Fibroblast of skin of back (primary cell): ENCODE data around the gene BCAS3.
"Not testable (repeated sequence)": the region's sequence is repeated elsewhere in the genome, so short reads cannot be mapped to it uniquely, and the experiment has no call there.

Source experiments
- DNase-seq: peaks from one replicate; pipeline ENCODE4 v3.0.0-alpha.2; 2013

The BCAS3 gene

DNA sequence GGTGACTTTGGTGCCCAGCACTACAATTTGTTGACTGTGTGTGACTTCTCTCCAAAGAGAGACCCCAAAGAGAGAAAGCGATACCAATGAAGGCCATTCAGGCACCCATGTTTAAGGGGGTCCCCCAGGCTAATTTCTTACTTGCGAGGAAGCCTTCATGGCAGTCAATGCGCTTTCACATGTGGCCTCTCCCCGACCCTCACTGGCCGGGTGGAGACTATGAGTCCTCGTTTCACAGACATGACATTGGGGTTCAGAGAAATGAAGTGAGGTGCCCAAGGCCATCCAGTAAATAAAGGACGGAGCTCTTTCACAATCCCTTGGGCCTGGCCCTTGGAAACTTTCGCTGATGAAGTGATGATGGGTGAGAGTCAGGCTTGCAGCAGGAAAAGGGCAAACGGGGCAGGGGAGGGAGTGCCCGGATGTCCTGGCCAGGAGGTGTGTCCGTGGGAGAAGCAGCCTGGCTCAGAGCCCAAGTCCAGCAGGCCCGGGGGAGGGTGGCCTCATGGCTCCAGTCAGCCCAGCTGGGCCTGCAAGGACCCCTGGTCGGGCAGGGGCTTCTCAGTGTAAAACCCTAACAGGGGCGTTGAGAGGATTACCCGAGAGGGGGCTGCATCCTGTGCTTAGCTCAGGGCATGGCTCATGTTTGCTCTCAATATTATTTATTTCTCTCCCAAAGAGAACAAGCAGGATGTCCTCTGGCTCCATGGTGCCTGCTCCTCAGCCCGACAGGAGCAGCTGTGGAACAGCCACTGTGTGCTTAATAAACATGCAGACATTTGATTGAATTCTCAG, 736.7 kb downstream of the BCAS3 start:
- DNase-seq = no peak

DNA sequence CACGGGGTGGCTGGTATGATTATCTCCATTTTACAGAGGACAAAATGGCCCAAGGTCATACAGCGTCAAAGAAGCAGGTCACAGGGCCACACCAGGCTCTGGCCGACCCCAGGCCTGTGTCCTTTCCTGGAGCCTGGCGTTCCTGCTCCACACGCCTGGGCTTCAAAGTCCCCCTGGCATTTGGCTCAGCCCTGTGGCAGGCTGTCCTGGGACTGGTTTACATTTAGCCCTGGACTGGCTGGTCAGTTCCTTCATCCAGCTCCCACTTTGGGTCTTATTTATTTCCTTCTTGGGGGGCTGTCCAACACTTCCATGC, 737.2 kb downstream of the BCAS3 start:
- no peak for DNase-seq

DNA sequence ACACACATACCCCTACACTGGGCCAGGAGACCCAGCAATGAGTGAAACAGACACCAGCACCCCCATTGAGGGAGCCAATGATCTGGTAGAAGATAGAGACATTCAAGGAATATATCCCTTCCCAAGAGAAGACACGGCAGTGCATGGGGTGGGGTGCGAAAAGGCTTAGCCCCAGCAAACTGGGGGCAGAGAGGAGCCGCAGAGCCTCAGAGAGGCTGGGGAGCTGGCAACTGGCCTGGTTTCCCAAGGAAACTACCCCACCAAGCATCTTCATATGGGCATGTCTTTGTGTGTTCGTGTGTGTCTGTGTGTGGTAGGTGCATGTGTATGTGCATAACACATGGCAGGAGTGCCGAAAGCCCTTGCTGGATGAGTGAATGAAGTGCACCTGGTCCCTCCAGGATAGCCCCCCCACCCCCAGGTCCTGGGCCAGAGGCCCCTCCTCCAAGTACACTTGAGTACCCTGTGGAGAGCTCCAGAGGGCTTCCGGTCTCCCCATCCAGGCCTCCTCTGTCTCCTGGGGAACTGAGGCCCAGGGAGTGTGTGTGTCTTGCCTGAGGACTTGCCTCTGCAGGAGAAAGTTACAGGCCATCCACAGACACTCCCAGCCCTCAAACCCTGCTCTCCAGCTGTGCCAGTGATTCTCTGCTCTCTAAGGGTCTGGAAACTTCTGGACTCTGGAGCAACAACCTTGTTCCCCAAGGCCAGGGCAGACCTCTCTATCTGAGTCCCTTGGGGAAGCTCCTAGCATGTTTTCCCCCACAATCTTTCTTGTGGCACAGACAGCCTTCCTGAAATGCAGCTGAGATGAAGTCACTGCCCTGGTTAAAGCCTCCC, 737.9 kb downstream of the BCAS3 start:
- DNase-seq = peak; percentile 64

DNA sequence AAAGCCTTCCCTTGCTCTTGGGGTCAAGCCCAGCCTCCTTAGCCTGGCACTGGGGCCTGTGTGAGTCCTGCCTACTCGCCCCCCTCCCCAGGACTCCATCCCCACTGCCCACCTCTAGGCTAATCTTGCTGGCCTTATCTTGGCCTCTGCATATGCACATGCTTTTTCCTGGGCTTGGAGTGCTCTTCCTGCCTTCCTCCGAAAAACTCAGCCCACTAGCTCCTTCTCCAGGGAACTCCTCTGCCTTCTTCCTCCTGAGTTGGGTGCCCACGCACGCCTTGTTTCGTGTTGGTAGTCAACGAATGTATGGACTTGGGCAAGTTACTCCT, 738.5 kb downstream of the BCAS3 start:
- DNase-seq = no peak

DNA sequence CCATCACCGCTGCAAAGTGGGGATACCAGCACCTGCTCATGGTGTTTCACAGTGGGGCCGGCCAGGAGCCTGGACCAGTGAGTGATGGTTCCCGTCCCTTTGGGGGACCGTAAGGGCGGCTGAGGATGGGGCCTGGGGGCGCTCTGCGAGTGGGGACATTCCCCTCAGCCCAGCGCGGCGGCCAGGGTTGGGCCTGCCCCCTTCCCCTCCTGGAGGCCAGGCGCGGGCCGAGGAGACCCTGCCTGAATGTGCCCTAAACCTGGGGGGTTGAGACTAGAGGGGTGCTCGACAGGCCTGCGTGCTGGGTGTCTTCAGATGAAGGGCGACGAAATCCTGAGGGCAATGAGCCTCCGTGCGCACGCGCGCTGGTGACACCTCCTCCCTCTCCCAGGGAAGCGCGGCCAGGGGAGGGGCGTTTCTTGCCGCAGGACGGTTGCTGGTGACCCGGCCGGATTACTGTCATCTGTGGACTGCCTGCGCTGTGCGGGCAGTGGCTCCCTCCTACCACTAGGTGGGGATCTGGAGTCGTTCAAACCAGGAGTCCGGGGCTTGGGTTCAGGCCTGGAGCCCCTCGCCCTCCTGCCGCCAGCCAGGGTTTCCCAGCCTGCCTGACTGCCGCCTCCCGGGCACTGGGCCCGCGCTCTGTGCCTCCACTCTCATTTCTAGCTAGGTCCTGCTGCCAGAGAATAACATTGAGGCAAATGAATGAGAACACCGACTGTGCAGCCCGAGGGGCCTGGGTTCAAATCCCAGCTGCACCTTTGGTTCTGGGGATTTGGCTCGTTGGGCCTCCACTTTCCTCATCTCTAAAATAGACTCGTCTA, 739.1 kb downstream of the BCAS3 start:
- DNase-seq = peak; percentile 88

DNA sequence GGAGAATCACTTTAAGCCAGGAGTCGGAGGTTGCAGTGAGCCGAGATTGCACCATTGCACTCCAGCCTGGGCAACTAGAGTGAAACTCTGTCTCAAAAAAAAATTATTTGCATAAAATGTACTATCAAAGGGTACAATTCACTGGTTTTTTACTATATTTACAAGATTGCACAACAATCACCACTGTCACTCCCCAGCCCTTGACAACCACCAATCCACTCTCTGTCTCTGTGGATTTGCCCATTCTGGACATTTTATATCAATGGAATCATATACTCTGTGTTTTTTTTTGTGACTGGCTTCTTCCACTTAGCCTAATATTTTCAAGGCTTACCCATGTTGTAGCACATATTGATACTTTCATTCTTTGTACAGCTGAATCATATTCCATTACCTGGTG, 740.8 kb downstream of the BCAS3 start:
- DNase-seq = no peak

DNA sequence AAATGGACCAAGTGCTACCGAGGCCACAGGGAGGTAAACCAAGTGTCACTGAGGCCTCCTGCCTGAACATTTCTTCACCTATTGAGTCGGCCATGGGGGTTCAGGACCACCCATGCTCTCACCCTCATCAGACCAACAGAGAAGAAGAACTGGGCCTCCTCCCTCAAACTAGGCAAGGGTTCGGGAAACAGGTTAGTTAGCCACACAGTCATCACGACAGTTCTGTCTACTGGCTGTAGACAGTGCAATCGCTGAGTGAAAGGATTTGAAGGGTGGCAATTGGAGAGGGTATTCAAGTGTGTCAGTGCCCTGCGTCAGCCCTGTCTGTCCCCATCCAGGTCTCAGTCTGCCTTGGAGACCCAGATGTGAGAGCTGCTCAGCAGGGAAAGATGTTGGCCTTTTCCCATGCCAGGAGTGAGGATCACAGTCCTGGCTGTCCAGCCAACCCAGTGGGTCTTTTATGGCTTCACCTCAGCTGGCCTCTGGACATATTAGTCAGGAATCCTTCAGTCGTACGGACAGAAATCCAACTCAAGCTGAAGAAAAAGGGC, 741.9 kb downstream of the BCAS3 start:
- DNase-seq = no peak

DNA sequence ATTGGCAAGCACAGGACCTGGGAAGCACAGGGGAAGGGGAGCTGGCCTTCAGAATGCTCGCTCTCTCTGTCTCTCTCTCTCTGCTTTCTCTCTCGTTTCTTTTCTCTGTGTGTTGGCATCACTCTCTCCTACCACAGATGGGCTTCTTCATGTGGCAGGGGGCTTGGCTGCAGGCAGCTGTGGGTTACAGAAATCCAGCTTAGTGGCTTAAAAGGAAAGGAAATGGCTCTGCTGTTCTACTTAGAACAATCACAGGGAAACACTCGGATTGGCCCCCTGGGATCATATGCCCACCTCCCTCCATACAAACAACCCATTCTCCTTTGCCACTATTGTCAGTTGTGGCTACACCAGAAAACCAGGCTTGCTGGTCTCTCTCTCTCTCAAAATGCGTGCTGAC, 742.4 kb downstream of the BCAS3 start:
- DNase-seq = no peak

DNA sequence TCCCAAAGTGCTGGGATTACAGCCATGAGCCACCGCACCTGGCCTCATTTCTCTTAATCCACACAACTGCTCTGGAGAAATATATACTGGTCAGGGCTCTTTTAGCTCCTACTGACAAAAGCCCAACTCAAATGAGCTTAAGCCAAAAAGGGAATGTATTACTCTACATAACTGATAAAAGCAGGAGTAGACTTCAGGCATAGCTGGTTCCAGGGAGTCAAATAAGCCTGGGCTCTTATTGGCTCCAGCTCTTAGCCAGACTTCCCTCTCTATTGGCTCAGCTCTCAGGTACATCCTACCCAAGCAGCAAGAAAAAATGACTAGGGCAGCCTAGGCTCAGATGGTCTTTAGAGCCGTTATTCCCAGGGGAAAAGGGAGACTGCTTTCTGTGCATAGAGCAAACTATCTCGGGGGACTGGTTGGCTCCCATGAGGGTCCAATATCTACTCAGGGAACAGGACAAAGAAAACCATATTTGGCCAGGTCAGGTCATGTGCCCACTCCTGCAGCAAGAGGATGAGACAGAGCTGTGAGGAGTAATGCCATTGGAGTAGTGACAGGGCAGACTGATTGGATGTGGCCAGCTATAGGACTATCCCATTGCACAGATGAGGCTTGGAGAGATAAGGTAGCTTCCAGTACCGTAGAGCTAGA, 743.2 kb downstream of the BCAS3 start:
- DNase-seq = no peak

DNA sequence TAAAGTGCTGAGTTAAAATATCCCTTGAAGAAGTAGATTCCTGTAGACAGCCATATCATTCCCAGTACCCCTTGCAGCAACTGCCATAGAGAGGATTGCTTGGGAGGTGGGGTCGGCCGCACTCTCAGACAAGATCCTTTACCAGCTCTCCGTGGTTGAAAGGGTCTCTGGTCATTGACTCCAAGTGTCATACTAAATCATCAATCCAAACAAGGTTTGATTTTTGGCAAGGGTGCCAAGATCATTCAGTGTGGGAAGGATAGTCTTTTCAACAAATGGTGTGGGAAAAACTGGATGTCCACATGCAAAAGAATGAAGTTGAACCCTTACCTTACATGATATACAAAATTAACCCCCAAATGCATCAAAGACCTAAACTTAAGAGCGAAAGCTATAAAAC, 743.8 kb downstream of the BCAS3 start:
- no peak for DNase-seq

DNA sequence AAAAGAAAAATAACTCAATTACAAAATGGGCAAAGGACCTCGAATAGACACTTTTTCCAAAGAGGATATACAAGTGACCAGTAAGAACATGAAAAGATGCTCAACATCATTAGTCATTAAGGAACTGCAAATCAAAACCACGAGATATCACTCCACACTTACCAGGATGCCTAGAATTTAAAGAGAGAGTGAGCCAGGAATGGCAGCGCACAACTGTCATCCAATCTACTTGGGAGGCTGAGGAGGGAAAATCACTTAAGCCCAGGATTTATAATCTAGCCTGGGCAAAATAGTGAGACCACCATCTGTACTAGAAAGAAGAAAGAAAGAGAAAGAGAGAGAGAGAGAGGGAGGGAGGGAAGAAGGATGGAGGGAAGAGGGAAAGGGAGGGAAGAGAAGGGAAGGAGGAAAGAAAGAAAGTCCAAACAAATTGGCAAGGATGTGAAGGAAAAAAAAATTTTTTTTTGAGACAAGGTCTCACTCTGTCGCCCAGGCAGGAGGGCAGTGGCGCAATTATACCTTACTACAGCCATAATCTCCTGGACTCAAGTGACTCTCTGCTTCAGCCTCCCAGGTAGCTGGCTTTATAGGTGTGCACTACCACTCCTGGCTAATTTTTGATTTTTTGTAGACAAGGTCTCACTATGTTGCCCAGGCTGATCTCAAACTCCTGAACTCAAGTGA, 744.6 kb downstream of the BCAS3 start:
- DNase-seq = no peak

DNA sequence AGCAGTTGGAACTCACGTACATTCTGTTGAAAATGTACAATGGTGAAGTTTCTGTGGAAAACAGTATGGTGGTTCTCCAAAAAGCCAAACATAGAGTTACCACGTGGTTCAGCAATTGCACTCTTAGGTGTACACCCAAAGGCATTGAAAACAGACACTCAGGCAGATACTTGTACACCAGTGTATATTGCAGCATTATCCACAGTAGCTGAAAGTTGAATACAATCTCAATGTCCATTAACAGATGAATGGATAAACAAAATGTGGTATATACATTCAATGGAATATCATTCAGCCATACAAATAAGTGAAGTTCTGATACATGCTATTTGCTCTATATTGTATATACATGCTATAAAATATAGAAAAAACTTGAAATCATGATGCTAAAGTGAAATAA, 745.2 kb downstream of the BCAS3 start:
- DNase-seq = no peak

DNA sequence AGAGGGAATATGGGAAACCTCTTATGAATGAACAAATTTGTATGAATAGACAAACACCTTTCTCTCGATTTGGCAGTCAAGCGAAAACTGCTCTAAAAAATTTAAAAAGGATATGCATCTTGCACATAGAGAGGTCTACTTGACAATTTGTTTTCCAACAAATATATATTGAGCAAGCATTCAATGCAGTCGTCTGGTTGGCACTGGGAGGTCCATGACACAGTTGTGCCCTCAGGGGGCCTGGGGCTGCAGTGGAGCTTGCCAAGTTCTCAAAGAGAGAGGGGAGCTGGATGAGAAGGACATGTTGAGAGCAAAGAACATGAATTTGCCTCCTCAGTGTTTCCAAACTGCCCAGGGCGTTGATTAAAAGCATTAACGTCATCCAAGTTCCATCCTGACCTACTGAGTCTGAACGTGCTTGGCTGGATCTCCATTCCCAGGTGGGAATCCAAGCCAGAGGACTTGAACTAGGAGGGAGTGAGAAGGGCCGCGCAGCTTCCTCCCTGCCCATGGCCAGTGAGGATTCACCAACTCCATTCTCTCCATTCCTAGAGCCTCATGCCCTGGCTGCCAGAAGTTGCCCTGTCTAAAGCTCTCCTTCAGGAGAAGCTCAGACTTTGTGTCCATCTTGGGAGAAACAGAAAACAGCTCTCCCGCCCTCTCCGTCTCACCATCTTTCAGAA, 746.5 kb downstream of the BCAS3 start:
- no peak for DNase-seq

DNA sequence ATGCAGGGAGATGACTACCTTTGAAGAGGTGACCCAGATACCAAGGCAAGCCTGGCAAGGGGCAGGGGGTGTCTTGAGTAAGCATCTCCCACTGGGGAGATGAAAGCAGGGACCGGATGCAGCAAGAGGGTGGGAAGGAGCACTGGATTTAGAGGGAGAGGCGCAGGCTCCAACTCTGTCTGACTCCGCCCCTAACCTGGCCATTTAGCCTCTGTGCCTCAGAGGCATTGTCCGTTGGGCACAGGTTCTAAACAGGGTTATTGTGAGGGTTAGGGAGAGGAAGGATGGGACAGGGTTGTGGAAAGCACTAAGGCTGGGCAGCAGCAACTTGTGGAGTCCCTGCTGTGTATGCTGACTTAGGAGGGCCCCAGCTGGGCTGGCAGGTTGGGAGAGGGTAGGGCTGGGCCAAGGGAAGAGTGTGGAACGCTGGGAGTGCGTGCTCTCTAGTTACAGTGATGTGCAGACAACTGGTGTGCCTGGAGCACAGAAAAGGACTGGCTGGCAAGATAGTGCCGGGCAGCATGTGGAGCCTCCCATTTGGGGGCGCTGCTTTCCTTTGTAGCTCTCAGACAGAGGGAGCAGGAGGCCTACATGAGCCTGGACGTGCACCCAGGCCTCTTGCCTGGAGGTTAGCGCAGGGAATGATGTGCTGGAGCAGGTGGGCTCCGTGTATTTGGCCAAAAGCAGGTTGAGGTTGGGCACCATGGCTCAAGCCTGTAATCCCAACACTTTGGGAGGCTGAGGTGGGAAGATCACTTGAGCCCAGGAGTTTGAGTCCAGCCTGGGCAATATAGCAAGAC, 748.2 kb downstream of the BCAS3 start:
- no peak for DNase-seq

DNA sequence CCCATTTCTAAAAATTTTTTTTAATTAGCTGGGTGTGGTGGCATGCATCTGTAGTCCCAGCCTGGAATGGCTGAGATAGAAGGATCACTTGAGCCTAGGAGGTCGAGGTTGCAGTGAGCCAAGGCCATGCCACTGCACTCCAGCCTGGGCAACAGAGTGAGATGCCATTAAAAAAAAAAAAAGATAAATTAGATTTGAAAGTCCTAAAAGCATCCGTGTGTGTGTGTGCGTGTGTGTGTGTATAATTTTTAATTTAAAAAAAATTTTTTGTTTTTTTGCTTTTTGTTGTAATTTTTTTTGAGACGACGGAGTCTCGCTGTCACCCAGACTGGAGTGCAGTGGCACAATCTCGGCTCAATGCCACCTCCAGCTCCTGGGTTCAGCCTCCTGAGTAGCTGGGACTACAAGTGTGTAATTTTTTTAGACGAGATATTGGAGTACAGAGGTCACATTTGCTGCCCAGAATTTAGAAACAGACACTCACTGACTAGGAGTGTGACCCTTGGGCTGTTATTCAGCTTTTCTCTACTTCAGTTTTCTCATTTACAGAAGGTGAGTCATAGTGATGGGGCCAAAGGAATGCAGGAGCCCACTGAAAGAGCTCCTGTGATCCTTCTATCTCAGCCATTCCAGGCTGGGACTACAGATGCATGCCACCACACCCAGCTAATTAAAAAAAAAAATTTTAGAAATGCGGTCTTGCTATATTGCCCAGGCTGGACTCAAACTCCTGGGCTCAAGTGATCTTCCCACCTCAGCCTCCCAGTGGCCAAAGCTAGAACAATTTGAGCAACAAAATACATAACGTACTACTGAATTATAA, 749.0 kb downstream of the BCAS3 start:
- DNase-seq = peak; percentile 65

DNA sequence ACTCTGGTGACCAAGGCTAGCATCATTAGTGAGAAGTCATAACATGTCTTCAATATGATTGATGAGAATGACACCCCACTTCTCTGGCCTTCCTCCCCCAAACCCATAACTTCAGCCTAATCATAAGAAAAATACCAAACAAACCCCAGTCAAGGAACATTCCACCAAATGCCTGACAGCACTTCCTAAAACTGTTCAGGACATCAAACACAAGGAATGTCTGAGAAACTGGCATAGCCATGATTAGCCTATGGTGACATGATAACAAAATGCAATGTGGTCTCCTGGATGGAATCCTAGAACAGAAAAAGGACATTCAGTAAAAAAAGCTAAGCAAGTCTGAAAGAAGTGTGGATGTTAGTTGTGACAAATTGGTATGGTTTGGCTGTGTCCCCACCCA, 749.9 kb downstream of the BCAS3 start:
- DNase-seq = no peak

DNA sequence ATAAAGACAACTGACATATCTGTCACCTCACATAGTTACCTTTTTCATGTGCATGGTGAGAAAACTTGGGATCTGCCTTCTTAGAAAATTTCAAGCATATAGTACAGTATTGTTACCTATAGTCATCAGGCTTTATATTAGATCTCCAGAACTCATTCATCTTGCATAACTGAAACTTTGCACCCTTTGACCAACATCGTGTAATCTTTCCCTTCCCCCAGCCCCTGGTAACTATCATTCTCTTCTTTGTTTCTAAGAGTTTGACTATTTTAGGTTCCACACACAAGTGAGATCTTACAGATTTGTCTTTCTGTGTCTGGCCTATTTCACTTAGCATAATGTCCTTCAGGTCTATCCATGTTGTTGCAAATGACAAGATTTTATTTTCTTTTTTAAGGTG, 751.6 kb downstream of the BCAS3 start:
- DNase-seq = no peak

DNA sequence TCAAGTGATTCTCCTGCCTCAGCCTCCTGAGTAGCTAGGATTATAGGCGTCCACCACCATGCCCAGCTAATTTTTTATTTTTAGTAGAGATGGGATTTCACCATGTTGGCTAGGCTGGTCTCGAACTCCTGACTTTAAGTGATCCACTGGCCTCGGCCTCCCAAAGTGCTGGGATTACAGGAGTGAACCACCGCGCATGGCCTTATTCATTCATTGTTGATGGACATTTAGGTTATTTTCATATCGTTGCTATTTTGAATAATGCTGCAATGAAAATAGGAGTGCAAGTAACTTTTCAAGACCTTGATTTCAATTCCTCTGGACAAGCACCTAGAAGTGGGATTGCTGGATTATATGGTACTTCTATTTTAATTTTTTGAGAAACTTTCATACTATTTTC, 752.2 kb downstream of the BCAS3 start:
- not testable (repeated sequence) for DNase-seq

DNA sequence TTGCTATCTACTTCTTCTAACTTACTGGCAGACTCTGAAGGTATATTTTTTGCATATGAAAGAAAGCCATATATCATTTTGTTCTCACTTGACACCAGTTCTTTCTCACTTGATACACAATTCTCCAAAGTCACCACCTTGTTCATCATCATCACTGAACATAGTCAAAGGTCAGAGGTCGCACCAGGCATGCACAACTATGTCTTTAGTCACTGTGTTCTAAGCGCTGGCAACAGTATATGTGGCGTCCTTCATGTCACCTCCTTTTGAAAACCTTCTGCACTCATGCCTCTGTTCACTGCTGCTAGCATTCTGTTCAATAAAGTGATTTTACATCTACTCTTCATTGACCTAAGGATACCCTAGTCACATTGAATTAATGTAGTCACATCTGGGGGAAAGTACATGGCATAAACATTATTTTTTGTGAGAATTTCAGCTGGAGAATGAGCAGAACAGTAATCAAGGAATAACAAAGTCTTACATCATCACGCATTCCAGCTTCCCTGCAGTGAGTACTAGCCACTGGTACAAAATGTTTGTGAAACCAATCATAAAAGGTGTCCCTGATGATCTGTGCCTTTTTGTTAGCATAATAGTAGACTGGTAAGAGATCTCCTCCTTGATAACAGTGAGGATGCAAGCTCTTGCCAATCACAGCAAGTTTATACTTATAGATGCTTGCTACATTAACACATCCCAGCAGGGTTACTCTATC, 754.1 kb downstream of the BCAS3 start:
- peak; percentile 31 for DNase-seq
